Fibroblast of lung (primary cell): ENCODE data around the gene ROMO1. TPM values are rescaled to one million over a fixed set of nuclear protein-coding genes. Genes with fewer than 3 reads are reported as not detected.
"Not testable (repeated sequence)": the region's sequence is repeated elsewhere in the genome, so short reads cannot be mapped to it uniquely, and the experiment has no call there.

Source experiments
- DNase-seq, 2 donors: peaks; one replicate each; pipeline versions ENCODE4 v3.0.0 to v3.0.0-alpha.2; 2010; ENCODE audit warnings: low read depth in 2 of 2
- H2AFZ ChIP-seq: 2 replicates; pipeline ENCODE4 v1.5.1; 2012; ENCODE audit warnings: low read length, control low read depth, inconsistent platforms
- H3K27ac ChIP-seq: 2 replicates; pipeline ENCODE4 v1.5.1; 2011; ENCODE audit warnings: low read length, control low read depth; ENCODE audit not compliant: insufficient read depth
- H3K27me3 ChIP-seq: 2 replicates; pipeline ENCODE4 v1.5.1; 2011; ENCODE audit warnings: mild to moderate bottlenecking, low read length; ENCODE audit not compliant: control insufficient read depth, insufficient read depth
- H3K36me3 ChIP-seq: 2 replicates; pipeline ENCODE4 v1.5.1; 2011; ENCODE audit warnings: low read length; ENCODE audit not compliant: control insufficient read depth, insufficient read depth
- H3K4me1 ChIP-seq: 2 replicates; pipeline ENCODE4 v1.5.1; 2011; ENCODE audit warnings: low read length; ENCODE audit not compliant: control insufficient read depth, insufficient read depth; ENCODE audit errors: extremely low read depth
- H3K4me2 ChIP-seq: 2 replicates; pipeline ENCODE4 v1.5.1; 2011; ENCODE audit warnings: low read length, control low read depth; ENCODE audit not compliant: insufficient read depth; ENCODE audit errors: extremely low read depth
- H3K4me3 ChIP-seq, 4 experiments: fragments of 200-600 bp in 1 of 4; sonication (generic) in 1 of 4; replicated peaks in 1 of 4; 2 replicates each; pipeline ENCODE4 v1.5.1; 2011 to 2016; ENCODE audit warnings: low read length in 4 of 4, low read depth in 3 of 4, mild to moderate bottlenecking in 3 of 4, control low read depth in 2 of 4, inconsistent platforms in 1 of 4, mixed read lengths in 1 of 4; ENCODE audit not compliant: insufficient read depth in 1 of 4; ENCODE audit errors: control extremely low read depth in 1 of 4
- H3K79me2 ChIP-seq: 2 replicates; pipeline ENCODE4 v1.5.1; 2012; ENCODE audit warnings: mild to moderate bottlenecking, low read length, inconsistent platforms; ENCODE audit not compliant: control insufficient read depth, insufficient read depth
- H3K9ac ChIP-seq: 2 replicates; pipeline ENCODE4 v1.5.1; 2011; ENCODE audit warnings: mild to moderate bottlenecking, low read length, control low read depth; ENCODE audit not compliant: insufficient read depth
- H3K9me3 ChIP-seq: 2 replicates; pipeline ENCODE4 v1.5.1; 2012; ENCODE audit warnings: low read depth, low read length; ENCODE audit not compliant: control insufficient read depth, insufficient read depth
- H4K20me1 ChIP-seq: 2 replicates; pipeline ENCODE4 v1.5.1; 2011; ENCODE audit warnings: low read length; ENCODE audit not compliant: control insufficient read depth, insufficient read depth; ENCODE audit errors: extremely low read depth
- CTCF ChIP-seq, 2 donors: IDR thresholded peaks in 1 of 2; conservative IDR thresholded peaks in 1 of 2; 1 replicate in 1 of 2; 2 replicates in 1 of 2; pipeline ENCODE4 v1.5.1; 2011 to 2012; ENCODE audit warnings: low read length in 2 of 2, control low read depth in 1 of 2, inconsistent platforms in 1 of 2, low read depth in 1 of 2, mild to moderate bottlenecking in 1 of 2
- EZH2 ChIP-seq: IDR thresholded peaks from 2 replicates; pipeline ENCODE4 v1.5.1; 2012; ENCODE audit warnings: low read length, control low read depth, mild to moderate bottlenecking; ENCODE audit errors: missing control alignments
- polyA plus RNA-seq, 2 donors: library from polyadenylated mRNA; depleted of rRNA in 1 of 2; stranded (reverse) in 1 of 2; unstranded in 1 of 2; fragments of >200 nt; gene quantifications; 2 replicates each; pipeline ENCODE4 v1.2.1, GENCODE V29; 2011 to 2012; ENCODE audit warnings: missing spikeins in 1 of 2
- total RNA-seq: library from RNA; depleted of rRNA; stranded (reverse); fragments of >200 nt; gene quantifications from 2 replicates; pipeline ENCODE4 v1.2.1, GENCODE V29; 2014

The ROMO1 gene
- total and polyA plus RNA-seq, 2 donors (not counting 1 experiment from before 2014, with no cell fraction given): 205 to 239 TPM

GRCh38 chr20:35710884-35711587 is 11.8 kb downstream of the ROMO1 start:
- Histone ChIP-seq H3K27ac (no peak overlapping the region), H3K9me3 (no peaks in the 10 kb centered on the region), H3K36me3 (peaks cover 23% of the 10 kb centered on the region), H3K79me2 (peaks cover 66% of the 10 kb centered on the region), H3K4me3 (no peak overlapping the region), H3K27me3 (no peaks in the 10 kb centered on the region), H3K9ac (no peak overlapping the region), H3K4me1 (no peaks in the 10 kb centered on the region), H4K20me1 (peaks cover 5% of the 10 kb centered on the region), H2AFZ (no peak overlapping the region), H3K4me2 (no peak overlapping the region)
- TF ChIP-seq CTCF (conservative IDR thresholded peaks at IDR 0.05 in 1 of 2, IDR thresholded peaks at IDR 0.05 in 1 of 2; ENCODE audit: low read depth in 1 of 2, low read length in 2 of 2) (no peak), EZH2 (no peak)
- no peak for DNase-seq

- peaks cover 24% of the 10 kb centered on the region for H3K36me3 ChIP-seq
- H3K27me3 ChIP-seq: no peaks in the 10 kb centered on the region
- no peak overlapping the region for H3K4me2 ChIP-seq
- H2AFZ ChIP-seq: no peak overlapping the region
- H3K79me2 ChIP-seq: peaks cover 71% of the 10 kb centered on the region
- no peak overlapping the region for H3K9ac ChIP-seq
- no peaks in the 10 kb centered on the region for H3K9me3 ChIP-seq
- peaks cover 5% of the 10 kb centered on the region for H4K20me1 ChIP-seq
- TF ChIP-seq CTCF (conservative IDR thresholded peaks at IDR 0.05 in 1 of 2, IDR thresholded peaks at IDR 0.05 in 1 of 2; ENCODE audit: low read depth in 1 of 2, low read length in 2 of 2) (no peak), EZH2 (no peak)
- H3K4me1 ChIP-seq: no peaks in the 10 kb centered on the region
- no peak overlapping the region for H3K27ac ChIP-seq
- H3K4me3 ChIP-seq: no peak overlapping the region
- DNase-seq: no peak
These were observed 12.5 kb downstream of the ROMO1 start for GRCh38 chr20:35711588-35712209.

GRCh38 chr20:35713120-35713519 is 13.9 kb downstream of the ROMO1 start:
- not testable (repeated sequence) for H3K9ac ChIP-seq, H4K20me1 ChIP-seq, H2AFZ ChIP-seq, DNase-seq, H3K27me3 ChIP-seq, H3K4me2 ChIP-seq, H3K4me3 ChIP-seq, H3K4me1 ChIP-seq, H3K9me3 ChIP-seq, H3K27ac ChIP-seq
- Histone ChIP-seq H3K36me3 (peaks cover 29% of the 10 kb centered on the region), H3K79me2 (peaks cover 77% of the 10 kb centered on the region)
